HG03565 (cell line): ENCODE measurements around the gene GRID1.

Experiments used
- ATAC-seq: cut with Tn5 transposase; IDR thresholded peaks from one replicate; pipeline ENCODE4 v1.9.1; 2021; ENCODE audit warnings: mild to moderate bottlenecking, moderate library complexity; ENCODE audit not compliant: unreplicated experiment

The GRID1 gene

DNA sequence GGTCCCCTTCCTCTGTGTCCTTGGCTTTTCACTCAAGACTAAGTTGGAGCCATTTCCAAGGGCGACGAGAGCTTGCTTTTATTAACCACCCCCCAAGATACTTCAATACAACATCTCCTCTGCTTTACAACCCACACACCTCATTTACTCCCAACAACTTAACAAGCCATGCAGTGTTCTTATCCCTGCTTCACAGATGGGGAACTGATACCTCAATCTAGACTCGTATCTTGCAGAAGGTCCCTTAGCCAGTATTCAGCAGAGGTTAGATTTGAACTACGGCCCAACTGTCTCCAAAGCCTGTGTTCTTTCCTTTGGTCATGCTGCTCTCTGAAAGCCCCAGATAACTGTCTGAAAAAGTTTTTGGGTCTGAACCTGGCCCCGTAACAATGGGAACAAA is 444.8 kb downstream of the GRID1 start:
- ATAC-seq, result no peak

GRCh38 chr10:85920311-85920710 is 446.3 kb downstream of the GRID1 start:
- ATAC-seq, result no peak

DNA sequence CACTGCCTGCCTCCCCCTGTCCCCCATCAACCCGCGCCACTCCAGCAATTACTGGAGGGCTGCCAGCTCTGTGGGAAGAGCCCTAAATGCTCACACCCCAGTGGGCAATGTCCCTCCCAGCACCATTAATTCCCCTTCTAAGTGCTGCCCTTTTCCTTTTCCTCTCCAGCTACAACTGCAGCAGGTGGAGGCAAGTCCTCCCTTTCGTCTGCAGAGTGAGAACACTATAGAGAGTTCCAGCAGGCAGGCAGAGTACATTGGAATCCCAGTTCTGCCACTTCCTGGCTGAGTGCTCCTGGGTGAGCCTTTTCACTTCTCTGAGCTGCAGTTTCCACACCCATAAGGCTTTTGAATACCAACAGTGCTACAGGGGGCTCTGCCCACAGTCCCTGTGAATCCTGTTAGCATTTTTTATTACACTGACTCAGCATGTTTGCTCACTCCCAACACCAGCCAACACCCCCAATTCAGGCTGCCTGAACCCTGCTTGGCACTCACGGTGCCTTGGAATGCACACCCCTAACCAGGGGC is 447.0 kb downstream of the GRID1 start:
- ATAC-seq, result no peak

- no peak for ATAC-seq
Observed at GRCh38 chr10:85918371-85918770, 448.2 kb downstream of the GRID1 start.

DNA sequence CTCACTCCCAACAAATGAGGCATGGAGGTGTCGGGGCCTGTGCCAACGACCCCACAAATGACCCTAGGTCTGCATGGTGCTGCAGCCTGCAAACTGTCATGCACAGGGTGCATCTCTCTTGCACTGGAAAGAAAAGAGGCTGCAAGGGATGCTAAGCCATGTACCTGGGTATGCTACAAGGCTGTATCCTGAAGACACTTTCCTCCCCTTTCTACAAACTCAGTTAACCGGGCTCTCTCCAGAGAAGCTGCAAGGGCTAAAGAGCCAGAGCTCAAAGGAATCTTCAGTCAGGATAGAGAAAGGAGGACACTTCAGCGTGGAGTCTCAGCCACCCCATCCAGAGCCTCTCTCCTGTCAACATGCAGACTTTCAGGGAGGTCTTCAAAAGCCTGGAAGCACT is 449.0 kb downstream of the GRID1 start:
- no peak for ATAC-seq

- ATAC-seq, result no peak
Observed at GRCh38 chr10:85916994-85917573, 449.5 kb downstream of the GRID1 start.

DNA sequence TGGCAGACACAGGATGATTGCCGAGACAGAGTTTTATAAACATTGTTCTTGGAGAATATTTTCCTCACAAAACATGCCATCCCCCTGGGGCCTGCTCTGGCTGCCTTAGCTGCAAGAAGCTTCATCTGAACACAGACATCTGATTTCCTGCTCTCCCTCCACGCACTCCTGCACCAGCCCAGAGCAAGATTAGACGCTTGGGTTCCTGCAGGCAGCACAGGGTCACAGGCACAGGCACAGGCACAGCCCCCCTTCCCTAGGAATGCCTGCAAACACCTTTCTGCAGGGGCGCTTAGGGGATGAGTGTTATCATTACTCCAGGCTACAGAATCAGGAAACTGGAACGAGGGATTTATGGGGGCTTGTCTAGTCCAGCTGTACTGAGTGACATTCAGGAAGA is 450.3 kb downstream of the GRID1 start:
- no peak for ATAC-seq

DNA sequence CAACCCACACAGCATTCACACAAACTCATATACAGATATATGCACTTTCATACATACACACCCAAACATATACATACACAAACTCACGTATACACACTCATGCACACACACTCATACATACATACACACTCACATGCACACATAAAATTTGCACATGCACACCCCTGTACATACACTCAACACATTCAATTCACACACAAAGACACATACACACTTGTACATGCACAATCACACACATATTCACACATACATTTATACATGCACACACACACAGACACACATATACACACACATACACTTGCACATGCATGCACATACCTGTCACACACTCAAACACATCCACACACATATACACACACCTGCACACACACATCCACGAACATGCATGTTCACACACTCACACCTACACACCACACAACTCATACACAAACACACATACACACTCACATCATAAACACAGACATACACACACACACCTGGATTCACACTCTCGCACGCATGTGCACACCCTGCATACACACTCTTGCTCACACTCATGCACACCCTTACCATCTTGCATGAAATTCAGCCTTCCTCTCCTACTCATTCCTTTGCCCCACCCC is 451.2 kb downstream of the GRID1 start:
- no peak for ATAC-seq

DNA sequence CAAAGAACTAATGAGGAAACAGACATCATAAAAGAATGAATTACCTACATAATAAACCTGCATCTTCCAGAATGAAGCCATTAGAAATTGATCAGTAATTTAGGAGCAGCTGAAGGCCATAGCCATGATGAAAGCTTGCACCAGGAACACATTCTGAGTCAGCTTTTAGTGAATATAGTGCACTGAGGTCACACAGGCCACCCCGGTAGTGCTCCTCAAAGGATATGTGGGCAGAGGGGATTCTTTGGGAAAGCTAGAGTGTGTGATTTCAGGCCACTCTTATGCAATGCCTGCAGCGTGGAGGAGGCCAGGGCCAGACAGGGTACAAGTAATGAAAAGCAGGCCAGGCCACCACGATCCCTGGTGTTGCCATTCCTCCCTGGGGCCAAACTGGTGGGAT is 451.9 kb downstream of the GRID1 start:
- no peak for ATAC-seq

DNA sequence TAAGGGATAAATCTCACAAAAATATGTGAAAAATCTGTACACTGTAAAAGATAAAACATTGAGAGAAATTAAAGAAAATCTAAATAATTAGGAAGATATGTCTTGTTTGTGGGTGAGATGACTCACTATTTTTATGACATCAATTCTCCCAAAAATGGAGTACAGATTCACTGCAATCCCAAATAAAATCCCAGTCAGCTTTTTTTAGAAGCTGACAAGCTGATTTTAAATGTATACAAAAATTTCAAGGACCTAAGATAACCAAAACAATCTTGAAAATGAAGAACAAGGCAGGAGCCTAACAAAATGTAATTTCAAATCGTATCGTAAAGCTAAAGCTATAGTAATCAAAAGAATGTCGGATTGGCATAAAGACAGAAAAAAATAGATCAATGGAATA is 458.1 kb downstream of the GRID1 start:
- no peak for ATAC-seq

DNA sequence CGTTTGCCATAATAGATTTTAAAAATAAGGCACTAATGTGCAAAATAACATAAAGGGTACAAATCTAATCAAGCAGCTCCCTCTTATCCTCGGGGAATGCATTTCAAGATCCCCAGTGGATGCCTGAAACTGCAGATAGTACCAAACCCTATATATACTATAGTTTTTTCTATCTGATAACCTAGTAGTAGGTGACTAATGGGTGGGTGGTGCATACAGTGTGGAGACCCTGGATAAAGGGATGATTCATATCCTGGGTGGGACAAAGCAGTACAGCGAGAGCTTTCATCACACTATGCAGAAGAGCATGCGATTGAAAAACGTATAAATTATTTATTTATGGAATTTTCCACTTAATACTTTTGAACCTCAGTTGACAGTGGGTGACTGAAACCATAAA is 464.5 kb downstream of the GRID1 start:
- no peak for ATAC-seq

- no peak for ATAC-seq
Observed at GRCh38 chr10:85901599-85901998, 465.0 kb downstream of the GRID1 start.

- ATAC-seq, result no peak
Observed at GRCh38 chr10:85900487-85900886, 466.1 kb downstream of the GRID1 start.

DNA sequence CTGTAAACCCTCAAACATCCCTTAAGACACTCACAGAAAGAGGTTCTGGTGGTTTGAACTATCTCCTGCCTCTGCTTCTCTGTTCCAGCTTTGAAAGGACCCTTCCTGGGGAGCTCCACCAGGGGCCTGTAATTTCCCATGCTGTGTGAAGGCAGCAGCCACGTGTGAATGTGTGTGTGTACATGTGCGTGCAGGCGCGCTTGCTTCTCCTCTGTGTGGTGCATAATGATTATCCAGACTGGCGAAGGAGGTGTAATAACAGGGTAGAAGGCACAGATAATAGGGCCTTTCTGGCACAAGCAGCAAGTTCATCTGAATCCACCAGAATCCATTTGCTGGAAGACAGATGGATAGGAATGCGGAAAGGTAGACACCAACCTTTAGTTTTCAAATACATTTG is 466.5 kb downstream of the GRID1 start:
- ATAC-seq, result no peak

- no peak for ATAC-seq
Observed at GRCh38 chr10:85891472-85891871, 475.1 kb downstream of the GRID1 start.

DNA sequence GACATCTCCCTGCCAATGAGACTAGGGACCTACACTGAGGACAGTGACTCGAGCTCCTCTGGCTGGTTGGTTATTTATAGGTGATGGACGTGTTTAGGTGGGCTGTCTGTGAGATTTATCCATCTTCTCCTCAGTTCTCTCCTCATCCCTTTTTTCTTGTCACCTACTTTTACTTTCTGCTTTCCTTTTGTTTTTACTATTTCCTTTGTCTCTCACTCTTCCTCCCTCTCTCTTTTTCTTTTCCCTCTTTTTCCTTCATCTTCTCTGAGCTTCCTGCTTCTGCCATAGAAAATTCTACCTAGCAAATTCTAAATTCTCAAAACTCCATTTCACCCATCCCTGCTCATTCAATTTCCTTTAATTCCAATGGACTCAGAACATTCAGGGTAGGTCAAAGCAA is 478.0 kb downstream of the GRID1 start:
- ATAC-seq, result no peak

DNA sequence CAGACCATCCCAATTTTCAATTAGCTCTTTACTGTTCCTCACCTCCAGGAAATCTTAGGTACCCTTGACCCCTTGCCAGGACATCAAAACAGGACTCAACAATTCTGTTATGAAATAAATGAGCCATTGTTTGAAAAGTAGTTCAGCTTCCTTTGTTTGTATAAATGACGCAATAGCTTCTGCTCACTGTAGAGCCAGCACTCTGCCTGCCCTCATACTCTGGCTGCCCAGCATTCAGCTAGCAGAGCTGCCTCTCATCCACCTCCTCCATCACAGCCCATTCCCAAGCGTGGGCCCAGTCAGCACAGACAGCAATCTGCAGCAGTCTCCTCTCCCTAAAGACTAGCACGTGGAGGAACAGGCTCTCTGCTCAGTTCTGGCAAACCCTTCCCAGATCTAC is 478.6 kb downstream of the GRID1 start:
- no peak for ATAC-seq

GRCh38 chr10:85874208-85874607 is 492.4 kb downstream of the GRID1 start:
- ATAC-seq, result no peak

- ATAC-seq, result no peak
Observed at GRCh38 chr10:85873063-85873462, 493.5 kb downstream of the GRID1 start.

DNA sequence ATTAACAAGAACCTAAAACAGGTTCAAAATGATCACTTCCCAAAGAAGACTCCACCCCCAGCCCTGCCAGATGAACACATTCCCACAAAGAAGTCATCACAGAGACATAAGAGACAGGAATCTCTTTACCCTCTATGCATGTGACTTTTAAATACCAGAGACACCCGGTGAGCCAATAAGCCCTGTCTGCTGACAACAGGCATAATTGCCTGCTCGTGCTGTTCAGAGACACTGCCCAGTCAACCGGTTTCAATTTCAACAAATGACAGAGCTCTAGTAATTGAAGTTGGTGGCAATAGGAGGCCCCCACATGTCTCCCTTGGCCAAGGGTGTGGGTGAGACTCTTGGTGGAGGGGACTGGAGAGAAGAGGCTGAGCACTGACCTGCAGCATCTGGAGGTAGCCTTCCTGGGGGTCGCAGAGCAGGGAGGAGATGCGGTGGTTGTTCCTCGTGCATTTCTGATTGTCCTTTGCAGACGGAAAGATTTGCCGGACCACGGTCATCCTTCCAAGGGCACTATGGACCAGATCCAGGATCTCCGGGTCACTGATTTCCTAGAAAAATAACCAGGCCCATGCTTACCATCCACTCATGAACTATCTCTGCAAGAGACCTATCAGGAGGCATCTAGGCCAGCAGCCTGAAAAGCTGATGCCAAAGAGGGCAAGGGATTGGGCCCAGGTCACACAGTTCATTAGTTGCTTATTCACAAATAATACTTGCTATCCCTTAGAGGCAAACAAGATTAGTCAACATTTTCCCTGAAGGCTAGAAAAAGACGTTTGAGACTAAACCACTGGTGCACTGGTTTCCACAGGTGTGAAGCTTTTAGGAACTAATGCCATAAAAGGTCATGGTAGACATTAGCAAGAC is 497.7 kb downstream of the GRID1 start:
- no peak for ATAC-seq

DNA sequence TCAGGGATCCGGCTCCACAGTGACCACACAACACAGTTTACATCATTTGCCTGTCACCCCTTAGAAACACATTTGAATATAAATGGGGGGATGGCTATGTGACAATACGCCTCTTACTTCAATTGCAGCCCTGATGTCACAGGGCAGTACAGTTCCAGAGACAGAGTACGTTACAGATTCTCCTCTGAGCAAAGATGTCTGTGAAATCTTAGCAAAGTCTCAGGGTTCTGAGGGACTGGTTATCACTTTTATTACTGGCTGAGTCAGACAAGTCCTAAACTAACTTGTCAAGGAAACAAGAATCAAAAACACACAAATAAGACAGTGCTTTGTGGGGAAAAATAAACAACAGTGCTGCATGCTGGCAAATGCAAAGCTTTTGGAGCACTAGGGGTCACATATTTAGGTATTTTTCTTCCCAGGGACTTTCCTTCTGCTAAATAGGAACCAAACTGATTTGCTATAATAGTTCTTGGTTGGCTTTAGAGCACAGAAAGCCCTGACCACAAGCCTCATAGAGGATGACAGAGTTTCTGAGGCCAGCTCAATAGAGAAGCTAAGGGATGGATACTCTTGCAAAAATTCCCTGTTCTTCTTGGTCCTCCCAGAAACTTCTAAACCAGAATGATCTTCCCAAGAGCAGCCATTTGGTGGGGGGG is 501.6 kb downstream of the GRID1 start:
- no peak for ATAC-seq

- ATAC-seq, result no peak
Observed at GRCh38 chr10:85864173-85864549, 502.4 kb downstream of the GRID1 start.
